Measurements from ENCODE around the gene SURF4.

GRCh38 chr9:133348718-133349573 is 26.9 kb downstream of the SURF4 start:
- TF ChIP-seq POLR2AphosphoS5 (IDR thresholded peaks at IDR 0.05; ENCODE audit: borderline replicate concordance, low read depth, low read length) (no peak), EZH2 (IDR thresholded peaks at IDR 0.05) (no peak)
